Transverse colon (tissue), 4 donors: ENCODE results near the gene CNST.

Experiments
- POLR2A ChIP-seq: fragments of 450-650 bp; IDR thresholded peaks from one replicate; pipeline ENCODE4 v1.6.1; 2016; ENCODE audit warnings: antibody characterized with exemption, mild to moderate bottlenecking, moderate library complexity
- POLR2AphosphoS5 ChIP-seq, 3 donors: sonication (generic); formaldehyde crosslinking; IDR thresholded peaks; one replicate each; pipeline ENCODE4 v1.6.1; 2016; ENCODE audit warnings: antibody characterized with exemption in 3 of 3
- TF ChIP-seq, protein P1 (sequence below), 5 experiments: fragments of 200-600 bp in 3 of 5; fragments of 450-650 bp in 2 of 5; sonication (generic) in 3 of 5; IDR thresholded peaks; 1 replicate in 2 of 5; 2 replicates in 3 of 5; pipeline ENCODE4 v1.5.1; 2016 to 2017; ENCODE audit warnings: antibody characterized with exemption in 5 of 5, inconsistent platforms in 3 of 5, mild to moderate bottlenecking in 2 of 5, moderate library complexity in 1 of 5

DNA sequence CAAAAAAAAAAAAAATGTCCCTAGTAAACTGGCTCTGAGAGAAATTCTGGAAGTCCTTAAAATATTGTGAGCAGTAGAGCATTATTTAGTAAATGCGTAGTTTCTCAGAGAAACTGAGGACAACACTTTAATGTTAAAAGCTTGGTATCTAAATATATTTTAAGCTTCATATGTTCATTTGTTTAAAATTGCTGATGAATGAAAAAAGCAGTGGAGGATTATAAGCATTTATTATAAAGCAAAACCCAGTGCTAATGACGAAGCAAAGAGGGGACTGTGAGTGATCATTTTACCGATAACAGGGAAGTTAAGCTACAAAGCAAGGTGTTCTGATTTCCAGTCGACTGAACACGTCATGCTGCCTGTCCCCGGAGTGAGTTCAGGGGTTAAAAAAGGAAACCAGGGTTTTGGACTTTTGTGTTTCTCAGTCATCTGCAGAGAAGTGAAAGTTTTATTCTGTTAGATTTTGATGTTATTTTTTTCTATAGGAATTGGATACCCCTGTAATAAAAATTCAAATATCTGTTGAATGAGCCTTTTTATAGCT is 93.4 kb downstream of the CNST start:
- TF ChIP-seq POLR2AphosphoS5 (IDR thresholded peaks at IDR 0.05) (no peak), POLR2A (no peak)
- TF ChIP-seq, protein P1, sequence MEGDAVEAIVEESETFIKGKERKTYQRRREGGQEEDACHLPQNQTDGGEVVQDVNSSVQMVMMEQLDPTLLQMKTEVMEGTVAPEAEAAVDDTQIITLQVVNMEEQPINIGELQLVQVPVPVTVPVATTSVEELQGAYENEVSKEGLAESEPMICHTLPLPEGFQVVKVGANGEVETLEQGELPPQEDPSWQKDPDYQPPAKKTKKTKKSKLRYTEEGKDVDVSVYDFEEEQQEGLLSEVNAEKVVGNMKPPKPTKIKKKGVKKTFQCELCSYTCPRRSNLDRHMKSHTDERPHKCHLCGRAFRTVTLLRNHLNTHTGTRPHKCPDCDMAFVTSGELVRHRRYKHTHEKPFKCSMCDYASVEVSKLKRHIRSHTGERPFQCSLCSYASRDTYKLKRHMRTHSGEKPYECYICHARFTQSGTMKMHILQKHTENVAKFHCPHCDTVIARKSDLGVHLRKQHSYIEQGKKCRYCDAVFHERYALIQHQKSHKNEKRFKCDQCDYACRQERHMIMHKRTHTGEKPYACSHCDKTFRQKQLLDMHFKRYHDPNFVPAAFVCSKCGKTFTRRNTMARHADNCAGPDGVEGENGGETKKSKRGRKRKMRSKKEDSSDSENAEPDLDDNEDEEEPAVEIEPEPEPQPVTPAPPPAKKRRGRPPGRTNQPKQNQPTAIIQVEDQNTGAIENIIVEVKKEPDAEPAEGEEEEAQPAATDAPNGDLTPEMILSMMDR (IDR thresholded peaks at IDR 0.05): no peak
